ENCODE data around the gene CHRM5.

DNA sequence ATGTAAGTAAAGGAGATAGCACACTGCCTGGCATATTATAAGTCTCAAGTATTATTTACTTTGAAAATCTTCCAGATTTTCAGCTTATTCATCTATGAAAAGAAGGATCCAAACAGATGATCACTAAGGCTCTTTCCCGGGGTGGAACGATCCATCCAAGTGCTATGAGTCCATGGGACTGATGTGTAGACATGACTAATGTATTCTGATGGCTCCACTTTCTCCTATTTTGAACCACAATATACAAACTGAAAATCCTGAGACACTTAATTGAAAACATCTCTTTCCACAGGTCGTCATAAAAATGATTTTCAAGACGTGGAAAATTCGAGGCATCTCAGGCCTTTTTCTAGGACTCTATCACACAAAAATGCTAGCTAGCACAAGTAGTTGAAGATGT is 33.4 kb upstream of the CHRM5 start:
- TF ChIP-seq POLR2A (IDR thresholded peaks at IDR 0.05) (no peak), EP300 (IDR thresholded peaks at IDR 0.05) (no peak)
- TF ChIP-seq, protein P1, sequence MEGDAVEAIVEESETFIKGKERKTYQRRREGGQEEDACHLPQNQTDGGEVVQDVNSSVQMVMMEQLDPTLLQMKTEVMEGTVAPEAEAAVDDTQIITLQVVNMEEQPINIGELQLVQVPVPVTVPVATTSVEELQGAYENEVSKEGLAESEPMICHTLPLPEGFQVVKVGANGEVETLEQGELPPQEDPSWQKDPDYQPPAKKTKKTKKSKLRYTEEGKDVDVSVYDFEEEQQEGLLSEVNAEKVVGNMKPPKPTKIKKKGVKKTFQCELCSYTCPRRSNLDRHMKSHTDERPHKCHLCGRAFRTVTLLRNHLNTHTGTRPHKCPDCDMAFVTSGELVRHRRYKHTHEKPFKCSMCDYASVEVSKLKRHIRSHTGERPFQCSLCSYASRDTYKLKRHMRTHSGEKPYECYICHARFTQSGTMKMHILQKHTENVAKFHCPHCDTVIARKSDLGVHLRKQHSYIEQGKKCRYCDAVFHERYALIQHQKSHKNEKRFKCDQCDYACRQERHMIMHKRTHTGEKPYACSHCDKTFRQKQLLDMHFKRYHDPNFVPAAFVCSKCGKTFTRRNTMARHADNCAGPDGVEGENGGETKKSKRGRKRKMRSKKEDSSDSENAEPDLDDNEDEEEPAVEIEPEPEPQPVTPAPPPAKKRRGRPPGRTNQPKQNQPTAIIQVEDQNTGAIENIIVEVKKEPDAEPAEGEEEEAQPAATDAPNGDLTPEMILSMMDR (IDR thresholded peaks at IDR 0.05): no peak

All from tibial nerve (tissue), 4 donors.